Esophagus muscularis mucosa (tissue), 4 donors: ENCODE results near the gene TCF23.

Experiments
- CTCF ChIP-seq, 3 experiments: fragments of 200-600 bp in 2 of 3; fragments of 450-650 bp in 1 of 3; sonication (generic) in 2 of 3; IDR thresholded peaks; one replicate each; pipeline ENCODE4 v1.5.1; 2017 to 2019; ENCODE audit warnings: antibody characterized with exemption in 3 of 3, mild to moderate bottlenecking in 2 of 3, moderate library complexity in 1 of 3
- EP300 ChIP-seq: sonication (generic); formaldehyde crosslinking; IDR thresholded peaks from one replicate; pipeline ENCODE4 v1.6.1; 2017; ENCODE audit warnings: antibody characterized with exemption
- POLR2A ChIP-seq: fragments of 450-650 bp; IDR thresholded peaks from one replicate; pipeline ENCODE4 v1.6.1; 2017; ENCODE audit warnings: antibody characterized with exemption, moderate library complexity, mild to moderate bottlenecking, low read depth
- POLR2AphosphoS5 ChIP-seq, 2 donors: sonication (generic); formaldehyde crosslinking; IDR thresholded peaks; one replicate each; pipeline ENCODE4 v1.6.1; 2017; ENCODE audit warnings: antibody characterized with exemption in 2 of 2

DNA sequence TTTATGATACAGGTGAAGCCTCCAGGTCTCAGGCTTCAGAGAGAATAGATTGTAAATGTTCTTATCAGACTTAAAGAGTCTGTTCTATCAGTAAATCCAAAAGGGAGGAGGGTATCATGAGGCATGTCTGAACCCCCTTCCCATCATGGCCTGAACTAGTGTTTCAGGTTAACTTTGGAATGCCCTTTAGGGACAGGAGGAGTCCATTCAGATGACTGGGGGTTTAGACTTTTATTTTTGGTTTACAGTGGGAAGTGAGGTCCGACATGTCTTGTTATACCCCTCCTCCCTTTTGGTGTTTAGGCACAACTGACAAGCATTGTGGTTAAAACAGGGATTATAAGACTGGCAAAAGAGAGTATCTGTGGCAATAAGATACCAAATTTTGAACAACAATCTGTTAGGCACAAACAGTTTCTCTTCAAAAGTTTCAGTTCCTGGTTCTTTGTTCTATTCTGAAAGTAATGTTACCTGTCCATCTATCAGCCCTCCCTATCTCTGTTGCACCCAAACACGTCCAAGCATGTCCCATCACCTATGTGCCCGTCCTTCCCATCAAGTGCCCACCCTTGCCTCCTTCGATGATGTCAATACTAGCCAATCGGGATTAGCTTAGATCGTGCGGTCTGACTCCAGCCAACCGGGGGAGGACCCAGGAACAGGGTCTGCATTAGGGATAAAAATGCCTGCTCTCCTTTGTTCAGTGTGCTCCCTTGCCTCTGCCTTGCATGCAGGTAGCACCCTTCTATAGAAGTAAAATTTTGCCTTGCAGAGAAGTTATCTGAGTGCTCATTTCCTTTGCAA is 16.4 kb downstream of the TCF23 start:
- TF ChIP-seq POLR2A (no peak), CTCF (IDR thresholded peaks at IDR 0.05) (no peak), POLR2AphosphoS5 (IDR thresholded peaks at IDR 0.05) (no peak), EP300 (no peak)
